Keratinocyte (primary cell): ENCODE measurements around the gene CRABP2.

ENCODE experiments used
- CTCF ChIP-seq, 3 experiments: IDR thresholded peaks in 1 of 3; conservative IDR thresholded peaks in 1 of 3; optimal IDR thresholded peaks in 1 of 3; 2 replicates in 2 of 3; 3 replicates in 1 of 3; pipeline versions ENCODE3 to v1.5.1; 2011; ENCODE audit warnings: low read length in 3 of 3, mild to moderate bottlenecking in 3 of 3, moderate library complexity in 2 of 3, control low read depth in 1 of 3, inconsistent platforms in 1 of 3; ENCODE audit not compliant: insufficient read depth in 2 of 3; ENCODE audit errors: extremely low read depth in 1 of 3
- EZH2 ChIP-seq: IDR thresholded peaks from one replicate; pipeline ENCODE4 v1.6.1; 2012; ENCODE audit warnings: inconsistent platforms, mild to moderate bottlenecking, low read length, moderate library complexity

GRCh38 chr1:156654700-156655099 lies 50.7 kb downstream of the CRABP2 start:
- no peak for TF ChIP-seq CTCF (optimal IDR thresholded peaks at IDR 0.05 in 1 of 3, IDR thresholded peaks at IDR 0.05 in 1 of 3, conservative IDR thresholded peaks at IDR 0.05 in 1 of 3; ENCODE audit: extremely low read depth in 1 of 3, insufficient read depth in 2 of 3, low read length in 3 of 3)
- TF ChIP-seq EZH2 = no peak
